ENCODE data around the gene COPS6. TPM values are rescaled to one million over a fixed set of nuclear protein-coding genes. Genes with fewer than 3 reads are reported as not detected.

The COPS6 gene
- total RNA-seq, 1 experiment from 2014 or later, result 182 TPM

- intact Hi-C loops (cut with micrococcal nuclease; ENCODE audit: unreplicated experiment), result no loop called here
- POLR2A ChIA-PET, result interaction anchor here (0.6 kb wide), 1 partner anchor 690 kb away, joined by 3 read pairs; no protein-coding TSS in a partner anchor
- Histone ChIP-seq H3K4me3 (ENCODE audit: low read depth in 2 of 2, low read length in 2 of 2) (no peak overlapping the region), H3K27ac (ENCODE audit: low read length) (no peak overlapping the region; the same call in 1 of the 2 replicates), H3K27me3 (ENCODE audit: control insufficient read depth, insufficient read depth, low read length) (no peaks in the 10 kb centered on the region), H3K4me1 (ENCODE audit: control insufficient read depth, insufficient read depth, low read length) (peaks cover 27% of the 10 kb centered on the region), H3K36me3 (ENCODE audit: control insufficient read depth, insufficient read depth, low read length) (peaks cover 26% of the 10 kb centered on the region), H3K9me3 (ENCODE audit: control insufficient read depth, insufficient read depth, low read depth, low read length) (no peaks in the 10 kb centered on the region)
- BruUV-seq (replicated peaks), result no TSS peak
- no peak for DNase-seq (ENCODE audit: low read depth, low spot score)
- ATAC-seq, result peak; percentile 18
- CTCF ChIA-PET, result no interaction called here
- TF ChIP-seq CTCF (IDR thresholded peaks at IDR 0.05), result no peak
- TF ChIP-seq, protein P1, sequence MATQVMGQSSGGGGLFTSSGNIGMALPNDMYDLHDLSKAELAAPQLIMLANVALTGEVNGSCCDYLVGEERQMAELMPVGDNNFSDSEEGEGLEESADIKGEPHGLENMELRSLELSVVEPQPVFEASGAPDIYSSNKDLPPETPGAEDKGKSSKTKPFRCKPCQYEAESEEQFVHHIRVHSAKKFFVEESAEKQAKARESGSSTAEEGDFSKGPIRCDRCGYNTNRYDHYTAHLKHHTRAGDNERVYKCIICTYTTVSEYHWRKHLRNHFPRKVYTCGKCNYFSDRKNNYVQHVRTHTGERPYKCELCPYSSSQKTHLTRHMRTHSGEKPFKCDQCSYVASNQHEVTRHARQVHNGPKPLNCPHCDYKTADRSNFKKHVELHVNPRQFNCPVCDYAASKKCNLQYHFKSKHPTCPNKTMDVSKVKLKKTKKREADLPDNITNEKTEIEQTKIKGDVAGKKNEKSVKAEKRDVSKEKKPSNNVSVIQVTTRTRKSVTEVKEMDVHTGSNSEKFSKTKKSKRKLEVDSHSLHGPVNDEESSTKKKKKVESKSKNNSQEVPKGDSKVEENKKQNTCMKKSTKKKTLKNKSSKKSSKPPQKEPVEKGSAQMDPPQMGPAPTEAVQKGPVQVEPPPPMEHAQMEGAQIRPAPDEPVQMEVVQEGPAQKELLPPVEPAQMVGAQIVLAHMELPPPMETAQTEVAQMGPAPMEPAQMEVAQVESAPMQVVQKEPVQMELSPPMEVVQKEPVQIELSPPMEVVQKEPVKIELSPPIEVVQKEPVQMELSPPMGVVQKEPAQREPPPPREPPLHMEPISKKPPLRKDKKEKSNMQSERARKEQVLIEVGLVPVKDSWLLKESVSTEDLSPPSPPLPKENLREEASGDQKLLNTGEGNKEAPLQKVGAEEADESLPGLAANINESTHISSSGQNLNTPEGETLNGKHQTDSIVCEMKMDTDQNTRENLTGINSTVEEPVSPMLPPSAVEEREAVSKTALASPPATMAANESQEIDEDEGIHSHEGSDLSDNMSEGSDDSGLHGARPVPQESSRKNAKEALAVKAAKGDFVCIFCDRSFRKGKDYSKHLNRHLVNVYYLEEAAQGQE (IDR thresholded peaks at IDR 0.05; ENCODE audit: insufficient read depth in 1 of 2, low read depth in 2 of 2, low read length in 1 of 2), result no peak
- peak; percentile 68 for TF ChIP-seq POLR2AphosphoS5 (IDR thresholded peaks at IDR 0.05; ENCODE audit: low read depth, low read length)
- in situ Hi-C loops (cut with HindIII; ENCODE audit: low pct_unique_long_range_greater_than_20kb, low sequenced_read_pairs), result no loop called here
Measured at GRCh38 chr7:100091411-100092181, 2.8 kb downstream of the COPS6 start.

GRCh38 chr7:100093054-100093453, 4.3 kb downstream of the COPS6 start:
- peak; percentile 24; the same call in 1 of the 2 replicates for TF ChIP-seq POLR2AphosphoS5 (IDR thresholded peaks at IDR 0.05; ENCODE audit: low read depth, low read length)
- no peak for TF ChIP-seq CTCF (IDR thresholded peaks at IDR 0.05)
- no peak for TF ChIP-seq SIN3A (IDR thresholded peaks at IDR 0.05; ENCODE audit: borderline replicate concordance, insufficient read depth, low read depth, low read length)
- TF ChIP-seq, protein P1 (IDR thresholded peaks at IDR 0.05; ENCODE audit: insufficient read depth in 1 of 2, low read depth in 2 of 2, low read length in 1 of 2), result no peak
- no peak for TF ChIP-seq TCF7L2 (IDR thresholded peaks at IDR 0.05; ENCODE audit: low read depth, low read length)
- no peaks in the 10 kb centered on the region for H3K9me3 ChIP-seq (ENCODE audit: control insufficient read depth, insufficient read depth, low read depth, low read length)
- peaks cover 37% of the 10 kb centered on the region for H3K36me3 ChIP-seq (ENCODE audit: control insufficient read depth, insufficient read depth, low read length)
- no peak for DNase-seq (ENCODE audit: low read depth, low spot score)
- H3K27me3 ChIP-seq (ENCODE audit: control insufficient read depth, insufficient read depth, low read length), result no peaks in the 10 kb centered on the region
- BruUV-seq (replicated peaks), result TSS peak; percentile 57
- in situ Hi-C loops (cut with HindIII; ENCODE audit: low pct_unique_long_range_greater_than_20kb, low sequenced_read_pairs), result no loop called here
- CTCF ChIA-PET, result no interaction called here
- H3K27ac ChIP-seq (ENCODE audit: low read length), result peak overlapping the region; percentile 52; the same call in 1 of the 2 replicates
- no peak overlapping the region for H3K4me3 ChIP-seq (ENCODE audit: low read depth in 2 of 2, low read length in 2 of 2)
- intact Hi-C loops (cut with micrococcal nuclease; ENCODE audit: unreplicated experiment), result no loop called here
- POLR2A ChIA-PET, result no interaction called here
- H3K4me1 ChIP-seq (ENCODE audit: control insufficient read depth, insufficient read depth, low read length), result peaks cover 25% of the 10 kb centered on the region
- ATAC-seq, result peak; percentile 7; the same call in 1 of the 2 replicates
